Liver (tissue), 9 donors: ENCODE measurements around the gene TYW5. TPM values are rescaled to one million over a fixed set of nuclear protein-coding genes. Genes with fewer than 3 reads are reported as not detected.

ENCODE experiments used
- DNase-seq: peaks from one replicate; pipeline ENCODE4 v3.0.0-alpha.2; 2017; ENCODE audit warnings: low spot score
- H3K27ac ChIP-seq, 2 donors: one replicate each; pipeline ENCODE4 v1.7.0; 2013; ENCODE audit warnings: inconsistent platforms in 2 of 2, low read length in 2 of 2, control low read depth in 1 of 2, low read depth in 1 of 2, mild to moderate bottlenecking in 1 of 2
- H3K27me3 ChIP-seq, 4 donors: one replicate each; pipeline versions ENCODE4 v1.6.1 to v1.7.0; 2013; ENCODE audit warnings: low read length in 3 of 4, inconsistent platforms in 1 of 4, mild to moderate bottlenecking in 1 of 4, moderate library complexity in 1 of 4; ENCODE audit not compliant: control insufficient read depth in 4 of 4, insufficient read depth in 4 of 4
- H3K36me3 ChIP-seq, 4 donors: one replicate each; pipeline versions ENCODE4 v1.6.1 to v1.7.0; 2013; ENCODE audit warnings: low read length in 3 of 4, mild to moderate bottlenecking in 3 of 4, low read depth in 1 of 4, moderate library complexity in 1 of 4; ENCODE audit not compliant: control insufficient read depth in 4 of 4, insufficient read depth in 3 of 4
- H3K4me1 ChIP-seq, 4 donors: one replicate each; pipeline versions ENCODE4 v1.6.1 to v1.7.0; 2013; ENCODE audit warnings: low read length in 3 of 4, mild to moderate bottlenecking in 3 of 4, moderate library complexity in 1 of 4; ENCODE audit not compliant: control insufficient read depth in 4 of 4, insufficient read depth in 4 of 4
- H3K4me3 ChIP-seq, 3 donors: one replicate each; pipeline versions ENCODE4 v1.6.1 to v1.7.0; 2013; ENCODE audit warnings: low read length in 3 of 3, control low read depth in 1 of 3, low read depth in 1 of 3, mild to moderate bottlenecking in 1 of 3
- H3K9ac ChIP-seq, 2 donors: one replicate each; pipeline ENCODE4 v1.7.0; 2013; ENCODE audit warnings: low read length in 2 of 2, mild to moderate bottlenecking in 2 of 2, moderate library complexity in 2 of 2, control low read depth in 1 of 2, low read depth in 1 of 2
- H3K9me3 ChIP-seq, 4 donors: one replicate each; pipeline versions ENCODE4 v1.6.1 to v1.7.0; 2013; ENCODE audit warnings: low read length in 3 of 4; ENCODE audit not compliant: control insufficient read depth in 4 of 4
- ATF3 ChIP-seq: IDR thresholded peaks from 2 replicates; pipeline ENCODE4 v1.6.1; 2016; ENCODE audit warnings: antibody characterized with exemption
- CTCF ChIP-seq: fragments of 150-350 bp; IDR thresholded peaks from 2 replicates; pipeline ENCODE4 v1.5.1; 2017; ENCODE audit warnings: improper control_type of control experiment, low read depth, low read length; ENCODE audit not compliant: missing input control
- EGR1 ChIP-seq, 2 donors: IDR thresholded peaks; 2 replicates each; pipeline ENCODE4 v1.6.1; 2016 to 2018; ENCODE audit warnings: antibody characterized with exemption in 2 of 2, low read depth in 2 of 2
- FOXA1 ChIP-seq: IDR thresholded peaks from 2 replicates; pipeline ENCODE4 v1.6.1; 2016; ENCODE audit warnings: antibody characterized with exemption
- FOXA2 ChIP-seq: IDR thresholded peaks from 2 replicates; pipeline ENCODE4 v1.6.1; 2016; ENCODE audit warnings: antibody characterized with exemption
- GABPA ChIP-seq, 2 donors: IDR thresholded peaks in 1 of 2; conservative IDR thresholded peaks in 1 of 2; 2 replicates each; pipeline ENCODE4 v1.6.1; 2016; ENCODE audit warnings: antibody characterized with exemption in 2 of 2, mild to moderate bottlenecking in 1 of 2, moderate library complexity in 1 of 2
- HNF4A ChIP-seq, 2 donors: conservative IDR thresholded peaks; 2 replicates each; pipeline ENCODE4 v1.6.1; 2016; ENCODE audit warnings: antibody characterized with exemption in 2 of 2, mild to moderate bottlenecking in 2 of 2
- HNF4G ChIP-seq: IDR thresholded peaks from 2 replicates; pipeline ENCODE4 v1.6.1; 2016; ENCODE audit warnings: antibody characterized with exemption
- JUND ChIP-seq, 2 donors: IDR thresholded peaks; 2 replicates each; pipeline ENCODE4 v1.6.1; 2016; ENCODE audit warnings: antibody characterized with exemption in 2 of 2
- MAX ChIP-seq: IDR thresholded peaks from 2 replicates; pipeline ENCODE4 v1.6.1; 2016; ENCODE audit warnings: antibody characterized with exemption
- RAD21 ChIP-seq, 2 donors: IDR thresholded peaks; 2 replicates each; pipeline ENCODE4 v1.6.1; 2016; ENCODE audit warnings: antibody characterized with exemption in 2 of 2, mild to moderate bottlenecking in 2 of 2
- RXRA ChIP-seq, 2 donors: IDR thresholded peaks; 2 replicates each; pipeline ENCODE4 v1.6.1; 2017 to 2018; ENCODE audit warnings: antibody characterized with exemption in 2 of 2, mild to moderate bottlenecking in 1 of 2
- TAF1 ChIP-seq: conservative IDR thresholded peaks from 2 replicates; pipeline ENCODE4 v1.6.1; 2016; ENCODE audit warnings: antibody characterized with exemption, mild to moderate bottlenecking
- YY1 ChIP-seq: IDR thresholded peaks from 2 replicates; pipeline ENCODE4 v1.6.1; 2016; ENCODE audit warnings: antibody characterized with exemption, mild to moderate bottlenecking
- ZBTB33 ChIP-seq: IDR thresholded peaks from 2 replicates; pipeline ENCODE4 v1.6.1; 2016; ENCODE audit warnings: antibody characterized with exemption
- WGBS: extraction: QIAGEN DNeasy Blood & Tissue Kit; methylation state at CpG from one replicate; pipeline ENCODE4 v1.1.7; 2013; 5-methylcytosine and 5-hydroxymethylcytosine counted together
- polyA plus RNA-seq, 2 donors: library from polyadenylated mRNA; stranded (reverse) in 1 of 2; unstranded in 1 of 2; fragments of 200-250 nt in 1 of 2; fragments of >200 nt in 1 of 2; fragmentation: Nextera tagmentation in 1 of 2; extraction: Ambion mirVana in 1 of 2; gene quantifications; one replicate each; pipeline versions ENCODE4 v1.2.1 to v1.2.3, GENCODE V29; 2013 to 2015
- total RNA-seq, 2 donors: library from RNA; depleted of rRNA; stranded (reverse); fragments of >200 nt; gene quantifications; one replicate each; pipeline ENCODE4 v1.2.3, GENCODE V29; 2014
- donor health status: healthy.
- donor health status: healthy.
- donor health status: healthy.
- donor health status: healthy.
- donor health status: healthy.

Gene TYW5
- total and polyA plus RNA-seq, 4 donors, result 2.0 to 6.8 (median 4.9) TPM

- Histone ChIP-seq H3K9me3 (no peaks in the 10 kb centered on the region), H3K4me3 (no peak overlapping the region), H3K27me3 (no peaks in the 10 kb centered on the region), H3K9ac (no peak overlapping the region), H3K27ac (no peak overlapping the region), H3K4me1 (no peaks in the 10 kb centered on the region), H3K36me3 (peaks cover 4 to 32% (median 20%) of the 10 kb centered on the region in 4 donors)
- TF ChIP-seq CTCF (no peak), EGR1 (IDR thresholded peaks at IDR 0.05; ENCODE audit: low read depth in 2 of 2) (no peak), HNF4G (no peak), TAF1 (no peak), RAD21 (IDR thresholded peaks at IDR 0.05) (no peak), ZBTB33 (no peak), GABPA (IDR thresholded peaks at IDR 0.05 in 1 of 2, conservative IDR thresholded peaks at IDR 0.05 in 1 of 2) (no peak), YY1 (no peak), RXRA (IDR thresholded peaks at IDR 0.05) (no peak)
- DNase-seq, result no peak
- WGBS, result 91% methylated on average over 1 of the region's 1 CpG
These were observed 9.1 kb downstream of the TYW5 start for GRCh38 chr2:199946196-199946595.

GRCh38 chr2:199943373-199943772 lies 11.9 kb downstream of the TYW5 start:
- H3K4me3 ChIP-seq, result no peak overlapping the region
- no peaks in the 10 kb centered on the region for H3K27me3 ChIP-seq
- no peak for TF ChIP-seq FOXA1
- TF ChIP-seq CTCF, result no peak
- TF ChIP-seq GABPA (IDR thresholded peaks at IDR 0.05 in 1 of 2, conservative IDR thresholded peaks at IDR 0.05 in 1 of 2), result no peak
- TF ChIP-seq JUND (IDR thresholded peaks at IDR 0.05), result no peak
- TF ChIP-seq HNF4A (conservative IDR thresholded peaks at IDR 0.05), result no peak
- no peak for TF ChIP-seq TAF1
- no peak for TF ChIP-seq FOXA2
- TF ChIP-seq ZBTB33, result no peak
- TF ChIP-seq YY1, result no peak
- TF ChIP-seq RAD21 (IDR thresholded peaks at IDR 0.05), result no peak
- no peak for TF ChIP-seq MAX
- no peak for TF ChIP-seq ATF3
- H3K9ac ChIP-seq, result no peak overlapping the region
- no peaks in the 10 kb centered on the region for H3K9me3 ChIP-seq
- DNase-seq, result no peak
- peaks cover 2 to 37% (median 22%) of the 10 kb centered on the region in 4 donors for H3K36me3 ChIP-seq
- no peak overlapping the region for H3K27ac ChIP-seq
- H3K4me1 ChIP-seq, result no peaks in the 10 kb centered on the region
- 94% methylated on average over 4 of the region's 4 CpGs for WGBS
